GM04504 (cell line): ENCODE data around the gene HNMT.
"Not testable (repeated sequence)": the region's sequence is repeated elsewhere in the genome, so short reads cannot be mapped to it uniquely, and the experiment has no call there.

ENCODE experiments used
- DNase-seq: peaks from one replicate; pipeline ENCODE4 v3.0.0-alpha.2; 2012; ENCODE audit warnings: low read depth

Gene HNMT

DNA sequence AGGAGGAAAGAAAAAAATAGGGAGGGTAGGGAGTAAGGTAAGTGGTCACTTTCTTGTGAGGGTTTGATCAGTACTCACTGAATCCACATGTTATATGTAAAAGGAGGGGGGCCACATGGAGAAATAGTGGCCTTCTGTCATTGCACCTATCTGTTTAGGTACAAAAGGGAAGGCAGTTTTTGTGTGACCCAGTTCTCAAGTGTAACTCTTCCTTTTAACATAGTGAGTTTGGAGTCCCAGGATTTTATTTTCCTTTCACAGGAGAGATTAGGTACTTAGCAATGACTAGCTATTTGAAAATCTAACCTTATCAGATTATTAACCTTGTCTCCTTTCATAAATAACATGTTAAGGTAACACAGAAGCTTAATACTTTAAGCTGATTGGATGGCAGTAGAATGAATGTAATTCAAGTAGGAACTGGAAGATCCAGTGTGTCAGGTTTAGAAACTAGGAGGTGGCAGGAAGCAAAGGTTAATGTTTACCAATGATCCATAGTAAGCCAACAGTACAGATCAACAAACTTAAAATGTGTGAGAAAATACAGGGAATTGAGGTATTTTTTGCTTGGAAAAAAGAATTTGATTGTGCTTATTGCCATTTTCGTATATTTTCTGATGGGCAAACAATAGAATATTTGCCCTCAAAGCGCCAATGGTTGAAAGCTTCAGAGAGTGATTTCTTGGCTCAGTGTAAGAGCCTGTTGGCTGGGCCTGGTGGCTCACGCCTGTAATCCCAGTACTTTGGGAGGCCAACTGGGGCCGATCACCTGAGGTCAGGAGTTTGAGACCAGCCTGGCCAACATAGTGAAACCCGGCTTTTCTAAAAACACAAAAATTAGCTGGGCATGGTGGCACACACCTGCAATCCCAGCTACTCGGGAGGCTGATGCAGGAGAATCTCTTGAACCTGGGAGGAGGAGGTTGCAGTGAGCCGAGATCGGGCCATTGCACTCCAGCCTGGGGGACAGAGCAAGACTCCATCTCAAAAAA, 11.3 kb downstream of the HNMT start:
- DNase-seq: no peak

DNA sequence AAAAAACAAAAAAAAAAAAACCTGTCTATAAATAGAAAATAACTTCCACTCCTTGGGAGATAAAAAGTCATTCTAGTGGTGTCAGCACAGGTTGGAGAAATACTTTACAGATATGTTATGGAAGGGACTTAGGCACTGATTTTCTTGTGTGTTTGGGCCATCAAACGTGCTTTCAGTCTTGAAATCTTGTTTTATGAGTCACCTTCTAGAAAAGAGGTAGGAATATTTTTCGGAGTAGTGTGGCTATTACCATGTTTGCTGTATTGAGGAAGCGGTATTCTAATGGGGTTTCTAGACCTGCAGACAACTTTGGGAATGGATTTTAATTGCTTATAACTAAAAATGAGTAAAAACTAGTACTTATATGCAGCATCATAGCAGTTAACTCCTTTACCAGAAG, 12.0 kb downstream of the HNMT start:
- DNase-seq: no peak

DNA sequence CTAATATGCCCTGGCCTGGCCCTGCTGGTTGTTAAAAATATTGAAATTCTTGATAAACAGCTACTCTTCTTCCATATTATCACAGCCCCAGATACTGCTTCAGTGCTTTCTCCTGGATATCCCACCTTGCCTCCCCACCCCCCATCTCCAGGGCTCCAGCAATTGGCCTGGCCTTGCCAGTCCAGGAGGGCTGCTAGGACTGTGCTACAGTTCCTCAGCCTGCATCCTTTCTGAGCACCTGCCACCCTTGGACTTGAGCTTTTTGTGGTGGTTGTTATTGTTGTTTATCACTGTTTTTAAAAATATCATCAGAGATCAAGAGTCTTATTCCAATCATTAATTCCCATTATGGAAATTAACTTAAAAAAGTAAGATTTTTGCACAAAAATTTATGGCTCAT, 13.5 kb downstream of the HNMT start:
- DNase-seq: no peak

DNA sequence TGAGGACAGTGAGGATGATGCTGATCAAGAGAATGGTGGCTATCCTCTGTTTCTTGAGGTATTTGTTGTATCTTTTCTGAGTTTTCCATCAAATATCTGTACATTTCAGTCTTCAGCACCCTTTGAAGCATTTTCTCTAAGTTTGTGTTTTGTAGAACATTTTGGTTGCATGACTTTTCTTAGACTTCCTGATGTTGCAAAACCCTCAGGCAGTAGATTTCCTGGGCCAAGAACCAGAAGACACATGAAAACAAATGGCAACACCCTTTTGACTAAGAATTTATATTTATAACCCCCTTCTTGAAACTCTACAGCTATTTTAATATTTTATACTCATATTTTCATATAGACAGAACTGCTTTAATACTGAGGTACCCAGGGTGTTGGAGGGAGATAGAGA, 16.2 kb downstream of the HNMT start:
- no peak for DNase-seq

DNA sequence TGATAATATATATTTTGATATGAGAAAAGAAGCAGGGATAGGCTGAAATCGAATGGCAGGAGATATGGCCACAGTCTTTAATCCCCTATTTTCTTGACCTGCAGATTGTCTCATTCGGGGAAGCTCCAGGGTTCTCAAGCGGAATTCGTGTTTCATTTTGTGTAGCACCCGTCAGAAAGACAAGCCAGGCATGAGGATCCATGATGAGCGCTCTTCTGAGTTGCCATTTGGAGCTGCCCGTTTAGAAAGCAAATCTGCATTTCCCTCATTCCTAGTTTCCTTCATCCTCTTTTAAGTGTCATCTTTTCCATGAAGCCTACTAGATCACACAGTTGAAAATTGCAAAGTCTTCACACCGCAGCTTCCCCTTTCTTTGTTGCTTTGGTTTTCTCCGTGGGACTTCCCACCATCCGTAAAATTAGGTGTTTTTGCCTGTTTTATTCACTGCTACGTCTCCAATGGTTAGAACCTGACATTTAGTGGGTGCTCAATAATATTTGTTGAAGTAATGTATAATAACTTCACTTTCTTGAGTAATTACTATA, 16.9 kb downstream of the HNMT start:
- DNase-seq: no peak

DNA sequence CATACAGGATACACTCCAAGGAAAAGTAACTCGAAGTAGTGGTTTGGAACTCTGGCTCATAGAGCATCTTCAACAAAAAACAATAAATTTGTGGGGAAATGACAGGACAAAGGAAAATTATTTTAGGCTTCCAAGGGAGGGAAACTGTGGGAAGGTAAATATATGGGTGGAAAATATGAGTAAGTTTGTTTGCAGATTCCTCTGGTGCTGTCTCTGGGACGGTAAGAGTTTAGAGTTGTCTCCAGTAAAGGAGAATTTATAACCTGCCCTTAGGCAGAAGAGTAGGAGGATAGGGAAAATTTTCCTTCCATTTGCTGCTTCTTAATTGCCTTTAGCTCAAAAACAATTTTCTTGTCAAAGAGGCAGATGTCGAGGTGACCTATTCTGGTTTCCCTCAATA, 19.3 kb downstream of the HNMT start:
- no peak for DNase-seq

DNA sequence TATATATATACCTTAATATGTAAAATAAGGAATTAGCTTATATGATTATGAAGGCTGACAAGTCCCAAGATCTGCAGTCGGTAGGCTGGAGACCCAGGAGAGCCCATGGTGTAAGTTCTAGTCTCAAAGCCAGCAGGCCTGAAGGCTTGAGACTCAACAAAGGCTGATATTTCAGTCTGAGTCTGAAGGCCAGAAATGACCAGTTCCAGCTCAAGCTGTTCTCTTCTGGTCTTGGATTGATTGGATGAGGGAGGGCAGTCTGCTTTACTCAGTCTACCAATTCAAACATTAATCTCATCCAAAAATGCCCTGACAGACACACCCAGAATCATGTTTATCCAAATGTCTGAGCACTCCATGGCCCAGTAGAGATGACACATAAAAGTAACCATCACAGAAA, 22.0 kb downstream of the HNMT start:
- DNase-seq: no peak

DNA sequence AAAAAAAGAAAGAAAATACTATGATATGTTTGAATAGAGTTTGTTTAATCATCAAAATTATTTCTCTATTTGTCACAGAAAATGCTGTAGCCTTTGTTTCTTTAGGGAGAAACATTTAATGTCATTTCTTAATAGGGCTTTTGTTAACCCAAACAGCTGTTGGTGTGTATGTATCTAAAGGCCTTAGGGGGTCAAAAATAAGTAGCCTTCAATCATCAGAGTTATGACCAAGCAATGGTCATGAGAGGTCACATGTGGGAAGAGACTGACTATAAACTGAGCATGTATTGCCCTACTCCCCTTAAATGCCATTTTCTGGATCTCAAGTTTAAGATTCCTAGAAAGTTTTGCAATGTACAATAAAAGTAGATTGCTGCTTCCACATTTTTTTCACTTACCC, 22.7 kb downstream of the HNMT start:
- DNase-seq: no peak

DNA sequence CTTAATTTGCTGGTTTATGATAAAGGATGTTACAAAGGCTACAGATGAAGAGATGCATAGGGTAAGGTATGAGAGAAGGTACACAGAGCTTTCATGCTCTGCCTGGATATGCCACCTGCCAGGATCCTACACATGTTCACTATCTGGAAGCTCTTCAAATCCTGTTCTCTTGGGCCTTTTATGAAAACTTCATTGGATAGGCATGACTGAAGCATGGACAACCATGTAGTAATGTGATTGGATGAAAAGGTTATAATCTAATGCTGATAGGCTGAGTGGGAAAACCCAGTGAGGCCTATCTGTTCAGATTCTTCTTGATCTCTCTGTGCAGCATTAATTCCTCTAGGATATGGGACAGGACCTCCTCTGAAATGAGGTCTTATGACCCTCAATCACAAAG, 26.8 kb downstream of the HNMT start:
- no peak for DNase-seq

DNA sequence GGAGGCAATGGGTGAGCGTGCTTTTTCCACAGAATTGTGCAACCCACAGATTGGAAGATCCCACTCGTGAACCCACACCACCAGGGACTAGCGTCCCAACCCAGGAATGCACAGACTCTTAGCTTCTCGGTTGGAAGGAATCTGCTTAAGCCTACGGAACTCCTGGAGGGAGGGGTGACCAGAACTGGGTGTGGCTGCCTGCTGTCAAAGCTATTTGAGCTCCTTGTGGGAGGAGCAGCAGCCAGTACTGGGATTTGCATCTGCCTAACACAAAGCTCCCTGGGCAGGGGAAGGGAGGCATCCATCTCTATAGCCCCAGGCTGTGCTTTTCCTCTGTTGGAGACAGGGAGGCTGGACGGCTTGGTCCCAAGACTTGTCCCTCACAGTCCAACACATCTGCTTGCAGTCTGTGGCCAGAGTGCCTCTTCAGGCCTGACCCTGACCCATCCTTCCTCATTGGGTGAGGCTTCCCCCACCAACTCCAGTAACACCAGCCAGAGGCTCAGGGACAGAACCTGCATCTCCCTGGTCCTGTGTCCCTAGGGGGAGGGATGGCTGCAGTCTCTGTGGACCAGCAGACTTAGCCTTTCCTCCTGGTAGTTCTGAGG, 27.9 kb downstream of the HNMT start:
- DNase-seq: no peak

DNA sequence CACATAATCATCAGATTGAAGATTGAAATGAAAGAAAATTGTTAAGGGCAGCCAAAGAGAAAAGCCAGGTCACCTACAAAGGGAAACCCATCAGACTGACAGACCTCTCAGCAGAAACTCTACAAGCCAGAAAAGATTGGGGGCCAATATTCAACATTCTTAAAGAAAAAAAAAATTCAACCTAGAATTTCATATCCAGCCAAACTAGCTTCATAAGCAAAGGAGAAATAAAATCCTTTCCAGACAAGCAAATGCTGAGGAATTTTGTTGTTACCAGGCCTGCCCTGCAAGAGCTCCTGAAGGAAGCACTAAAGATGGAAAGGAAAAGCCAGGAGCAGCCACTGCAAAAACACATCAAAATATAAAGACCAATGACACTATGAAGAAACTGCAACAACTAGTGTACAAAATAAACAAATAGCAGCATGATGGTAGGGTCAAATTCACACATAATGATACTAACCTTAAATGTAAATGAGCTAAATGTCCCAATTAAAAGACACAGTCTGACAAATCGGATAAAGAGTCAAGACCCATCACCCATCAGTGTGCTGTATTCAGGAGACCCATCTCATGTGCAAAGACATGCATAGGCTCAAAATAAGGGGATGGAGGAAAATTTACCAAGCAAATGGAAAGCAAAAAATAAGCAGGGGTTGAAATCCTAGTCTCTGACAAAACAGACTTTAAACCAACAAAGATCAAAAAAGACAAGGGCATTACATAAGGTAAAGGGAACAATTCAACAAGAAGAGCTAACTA, 29.6 kb downstream of the HNMT start:
- DNase-seq: not testable (repeated sequence)

DNA sequence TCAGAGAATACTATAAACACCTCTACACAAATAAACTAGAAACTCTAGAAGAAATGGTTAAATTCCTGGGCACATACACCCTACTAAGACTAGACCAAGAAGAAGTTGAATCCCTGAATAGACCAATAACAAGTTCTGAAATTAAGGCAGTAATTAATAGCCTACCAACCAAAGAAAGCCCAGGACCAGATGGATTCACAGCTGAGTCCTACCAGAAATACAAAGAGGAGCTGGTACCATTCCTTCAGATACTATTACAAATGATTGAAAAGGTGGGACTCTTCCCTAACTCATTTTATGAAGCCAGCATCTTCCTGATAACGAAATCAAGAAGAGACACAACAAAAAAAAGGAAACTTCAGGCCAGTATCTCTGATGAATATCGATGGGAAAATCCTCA, 31.1 kb downstream of the HNMT start:
- not testable (repeated sequence) for DNase-seq

DNA sequence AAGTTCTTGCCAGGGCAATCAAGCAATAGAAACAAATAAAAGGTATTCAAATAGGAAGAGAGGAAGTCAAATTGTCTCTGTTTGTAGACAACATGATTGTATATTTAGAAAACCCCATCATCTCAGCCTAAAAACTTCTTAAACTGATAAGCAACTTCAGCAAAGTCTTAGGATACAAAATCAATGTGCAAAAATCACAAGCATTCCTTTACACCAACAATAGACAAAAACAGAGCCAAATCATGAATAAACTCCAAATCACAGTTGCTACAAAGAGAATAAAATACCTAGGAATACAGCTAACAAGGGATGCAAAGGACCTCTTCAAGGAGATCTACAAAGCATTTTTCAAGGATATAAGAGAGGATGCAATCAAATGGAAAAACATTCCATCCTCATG, 31.9 kb downstream of the HNMT start:
- DNase-seq: not testable (repeated sequence)

DNA sequence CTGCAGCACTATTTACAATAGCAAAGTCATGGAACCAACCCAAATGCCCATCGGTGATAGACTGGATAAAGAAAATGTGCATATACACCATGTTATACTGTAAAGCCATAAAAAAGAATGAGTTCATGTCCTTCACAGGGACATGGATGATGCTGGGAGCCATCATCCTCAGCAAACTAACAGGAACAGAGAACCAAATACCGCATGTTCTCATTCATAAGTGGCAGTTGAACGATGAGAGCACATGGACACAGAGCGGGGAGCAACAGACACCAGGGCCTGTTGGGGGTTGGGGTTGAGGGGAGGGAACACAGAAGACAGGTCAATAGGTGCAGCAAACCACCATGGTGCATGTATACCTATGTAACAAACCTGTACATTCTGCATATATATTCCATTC, 33.5 kb downstream of the HNMT start:
- DNase-seq: no peak

DNA sequence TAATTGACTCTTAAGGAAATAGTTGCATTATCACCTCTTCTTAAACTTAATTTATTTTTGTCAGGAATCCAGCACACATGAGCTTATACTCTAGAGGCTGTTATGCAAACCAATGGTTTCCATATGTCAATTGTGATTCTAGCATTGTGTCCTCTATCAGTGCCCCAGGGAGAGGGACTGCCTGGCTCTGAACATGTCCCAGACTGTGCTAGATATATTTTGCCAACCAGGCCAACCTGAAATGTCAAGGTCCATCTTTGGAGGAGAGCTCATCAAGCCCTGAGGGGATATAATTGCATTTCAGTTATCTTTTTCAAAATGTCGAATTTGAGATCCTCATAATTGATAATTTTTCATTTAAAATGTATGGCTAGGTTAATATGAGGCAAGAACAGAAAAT, 34.2 kb downstream of the HNMT start:
- DNase-seq: no peak

DNA sequence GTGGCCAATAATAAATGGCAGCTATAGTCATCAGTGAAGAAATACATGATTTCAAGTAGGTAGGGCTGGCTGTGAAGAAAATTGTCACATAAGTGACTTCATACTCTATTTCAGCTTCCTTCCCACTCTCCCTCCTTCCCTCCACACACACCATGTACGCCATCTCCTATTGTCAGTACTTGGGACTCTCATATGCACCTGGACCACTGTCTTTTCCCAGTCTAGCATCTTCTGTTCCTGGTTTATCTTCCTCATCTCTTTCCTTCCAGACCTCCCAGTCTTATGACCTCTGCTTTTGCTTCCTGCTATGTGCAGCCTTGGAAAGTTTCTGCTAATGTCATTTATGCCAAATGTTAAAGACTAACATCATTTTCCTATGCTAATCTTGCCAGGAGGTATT, 35.0 kb downstream of the HNMT start:
- DNase-seq: no peak

DNA sequence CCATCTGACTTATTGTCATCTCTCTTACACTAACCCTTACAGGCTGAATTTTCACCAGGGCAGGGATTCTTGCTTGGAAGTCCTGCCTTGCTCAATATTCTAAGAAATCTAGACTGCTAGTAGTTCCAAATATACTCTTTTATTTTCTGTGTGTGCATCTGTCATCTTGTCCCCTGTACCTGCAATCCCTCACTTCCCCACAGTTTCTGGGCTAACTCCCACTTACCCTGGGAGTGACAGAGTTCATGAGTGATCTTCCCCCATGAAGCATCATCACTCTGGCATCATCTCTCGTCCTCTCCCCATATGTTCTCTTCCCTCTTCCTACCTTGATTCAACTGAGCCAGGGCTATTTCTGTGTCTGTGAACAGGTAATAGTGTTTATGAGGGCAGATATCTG, 35.7 kb downstream of the HNMT start:
- no peak for DNase-seq

DNA sequence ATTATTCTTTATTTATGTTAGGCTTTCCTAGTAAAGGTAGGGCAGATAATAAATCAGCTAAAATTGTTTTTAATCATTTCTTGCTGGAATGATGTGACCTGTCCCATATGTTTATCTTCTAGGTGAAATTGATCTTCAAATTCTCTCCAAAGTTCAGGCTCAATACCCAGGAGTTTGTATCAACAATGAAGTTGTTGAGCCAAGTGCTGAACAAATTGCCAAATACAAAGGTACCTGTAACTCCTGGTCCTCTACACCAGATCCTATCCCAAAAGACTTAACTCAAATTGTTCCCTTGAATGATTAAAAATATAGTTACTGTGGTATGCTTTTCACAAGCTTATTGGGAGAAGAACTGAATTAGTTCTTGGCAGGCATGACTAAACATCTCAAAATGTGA, 36.5 kb downstream of the HNMT start:
- DNase-seq: no peak

DNA sequence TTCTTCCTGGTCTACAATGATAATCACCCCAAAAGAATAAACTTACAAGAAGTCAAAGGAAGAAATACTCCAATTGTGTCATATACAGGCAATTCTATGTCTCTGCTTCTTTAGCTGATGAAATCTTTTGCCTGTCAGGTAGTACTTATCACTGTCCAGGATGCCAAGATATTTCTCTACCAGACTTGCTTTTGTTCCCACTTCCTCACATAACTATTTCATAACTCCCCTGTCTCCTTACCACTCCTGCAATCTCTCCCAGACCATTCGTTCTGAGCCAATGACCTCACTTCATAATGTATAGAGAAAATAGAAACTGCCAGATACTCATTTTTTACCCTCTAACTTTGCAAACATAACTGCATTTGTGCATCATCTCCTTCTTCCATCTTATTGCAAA, 39.1 kb downstream of the HNMT start:
- DNase-seq: no peak

DNA sequence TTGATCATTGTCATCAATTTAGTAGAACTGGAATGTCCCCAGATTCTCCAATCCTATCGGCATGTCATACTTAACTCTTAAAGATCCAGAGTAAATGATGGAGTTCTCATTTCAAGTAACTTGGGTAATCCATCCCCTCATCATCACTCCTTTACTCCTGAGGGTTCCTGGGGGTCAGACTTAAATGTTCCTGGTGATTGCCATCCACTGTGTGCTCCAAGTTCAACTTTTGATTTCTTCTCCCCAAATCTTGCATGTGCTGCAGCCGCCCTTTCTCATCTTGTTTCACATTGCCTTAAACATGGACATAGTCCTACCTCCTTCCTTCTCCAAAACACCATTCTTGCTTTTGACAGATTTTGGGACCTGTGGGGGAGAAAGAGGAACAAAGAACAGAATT, 43.2 kb downstream of the HNMT start:
- no peak for DNase-seq

DNA sequence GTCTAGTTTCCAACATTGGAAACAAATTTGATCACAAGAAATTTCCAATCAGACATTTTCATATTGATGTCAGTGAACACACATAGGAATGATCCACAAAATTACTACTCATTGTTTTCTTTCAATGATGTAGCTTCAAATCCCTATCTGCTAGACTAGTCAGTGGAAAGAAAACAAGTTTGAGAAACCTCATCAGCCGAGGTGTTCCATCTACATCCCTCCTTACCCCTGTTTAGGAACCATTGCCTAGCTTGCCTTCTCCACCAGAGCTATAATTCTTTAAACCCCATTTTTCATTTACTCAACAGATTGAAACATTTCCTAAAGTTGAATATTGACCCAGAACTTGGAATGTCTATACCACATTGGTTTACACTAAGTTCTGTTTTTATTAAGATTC, 45.3 kb downstream of the HNMT start:
- no peak for DNase-seq

DNA sequence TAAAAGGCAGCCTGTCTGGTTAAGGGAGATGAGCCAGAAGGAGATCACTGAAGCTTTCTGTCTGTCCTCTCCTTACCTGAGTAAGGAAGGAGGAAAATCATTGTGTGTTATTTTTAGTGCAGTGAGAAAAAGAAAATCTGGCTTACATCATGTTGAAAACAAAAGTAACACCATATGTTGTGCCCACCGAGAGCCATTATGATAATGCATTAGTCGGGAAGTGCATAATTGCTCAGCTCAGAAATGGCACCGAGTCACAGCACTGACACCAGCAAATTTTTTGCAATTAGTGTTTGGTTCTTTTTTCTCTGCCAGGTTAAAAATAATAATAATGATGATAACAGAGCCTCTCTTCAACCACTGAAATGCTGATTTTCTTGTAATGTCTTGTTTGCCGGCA, 46.6 kb downstream of the HNMT start:
- no peak for DNase-seq

DNA sequence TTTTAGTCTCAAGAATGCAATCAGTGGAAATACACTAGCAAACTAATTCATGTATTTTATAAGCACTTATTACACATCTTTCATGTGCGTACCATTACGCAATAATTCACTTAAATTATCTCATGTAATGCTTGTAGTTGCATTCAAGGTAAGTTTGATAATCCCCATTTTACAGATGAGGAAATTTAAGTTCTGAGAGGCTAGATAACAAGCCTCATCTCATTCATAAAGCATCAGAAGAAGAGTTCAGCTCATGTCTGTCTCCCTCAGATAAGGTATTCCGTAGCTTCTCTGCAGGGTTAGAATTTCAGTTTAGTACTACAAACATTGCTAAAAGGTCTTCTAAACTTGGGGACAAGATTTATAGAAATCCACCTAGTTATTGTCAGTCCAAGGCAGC, 47.8 kb downstream of the HNMT start:
- no peak for DNase-seq
